ENCODE data around the gene SNX32.

Gene SNX32

DNA sequence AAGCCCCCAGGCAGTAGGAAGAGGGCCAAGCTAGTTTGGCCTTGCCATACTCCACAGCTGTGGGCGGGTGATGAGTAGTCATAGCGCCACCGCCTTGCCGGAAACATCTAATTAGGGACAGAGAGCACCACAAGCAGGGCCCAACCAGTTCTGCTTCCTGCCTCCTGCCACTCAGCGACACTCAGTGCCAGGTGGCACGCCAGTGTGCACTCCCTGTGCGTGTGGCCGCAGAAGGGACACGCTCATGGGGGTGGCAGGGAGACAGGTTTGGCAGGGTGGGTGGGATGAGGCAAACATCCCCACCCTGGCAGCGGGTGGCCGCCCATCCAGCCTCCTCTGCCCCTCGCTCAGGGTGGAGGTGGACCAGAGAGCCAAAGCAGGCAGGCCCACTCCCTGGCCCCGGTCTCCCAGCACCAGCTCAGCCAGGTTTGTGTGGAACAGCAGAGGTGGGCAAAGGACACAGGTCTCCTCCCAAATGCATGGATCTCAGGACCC lies 42.0 kb upstream of the SNX32 start:
- Histone ChIP-seq H3K4me3 (replicated peaks; ENCODE audit: insufficient read depth, low read length) (no peak overlapping the region), H3K27ac (replicated peaks) (peak overlapping the region; percentile 44), H3K27me3 (ENCODE audit: insufficient read depth, poor library complexity, severe bottlenecking) (peaks cover 21% of the 10 kb centered on the region)
- TF ChIP-seq GABPA (IDR thresholded peaks at IDR 0.05; ENCODE audit: low read depth) (no peak), POLR2AphosphoS5 (IDR thresholded peaks at IDR 0.05; ENCODE audit: low read depth) (peak; percentile 84), SPI1 (IDR thresholded peaks at IDR 0.05; ENCODE audit: borderline replicate concordance, low read depth) (peak; percentile 49; the same call in 1 of the 2 replicates)
- DNase-seq (ENCODE audit: low read depth in 1 of 2, low spot score in 1 of 2) = peak; percentile 62 to 80

DNA sequence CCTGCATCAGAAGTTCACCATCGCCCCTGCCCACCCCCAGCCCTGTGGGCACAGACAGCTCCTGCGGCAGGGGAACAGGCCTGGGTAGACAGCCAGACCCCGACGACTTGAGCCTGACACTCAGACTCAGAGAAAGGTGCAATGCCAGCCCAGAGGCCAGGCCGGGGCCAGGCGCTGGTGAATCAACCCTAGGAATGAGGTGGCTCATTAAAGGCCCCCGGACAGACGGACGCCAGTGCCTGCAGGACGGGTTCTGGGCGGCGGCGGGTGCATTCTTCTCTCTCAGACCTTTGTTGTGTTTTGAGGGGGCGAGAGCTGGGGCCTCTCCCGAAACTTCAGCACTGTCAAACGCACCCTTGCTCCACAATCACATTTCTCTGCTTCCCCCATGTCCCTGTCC lies 41.3 kb upstream of the SNX32 start:
- Histone ChIP-seq H3K4me3 (replicated peaks; ENCODE audit: insufficient read depth, low read length) (no peak overlapping the region), H3K27ac (replicated peaks) (no peak overlapping the region), H3K27me3 (ENCODE audit: insufficient read depth, poor library complexity, severe bottlenecking) (peaks cover 17% of the 10 kb centered on the region)
- no peak for DNase-seq (ENCODE audit: low read depth in 1 of 2, low spot score in 1 of 2)
- TF ChIP-seq GABPA (IDR thresholded peaks at IDR 0.05; ENCODE audit: low read depth) (no peak), REST (IDR thresholded peaks at IDR 0.05; ENCODE audit: insufficient replicate concordance, low read depth) (no peak), SPI1 (IDR thresholded peaks at IDR 0.05; ENCODE audit: borderline replicate concordance, low read depth) (no peak), POLR2AphosphoS5 (IDR thresholded peaks at IDR 0.05; ENCODE audit: low read depth) (no peak)
- TF ChIP-seq, protein P1, sequence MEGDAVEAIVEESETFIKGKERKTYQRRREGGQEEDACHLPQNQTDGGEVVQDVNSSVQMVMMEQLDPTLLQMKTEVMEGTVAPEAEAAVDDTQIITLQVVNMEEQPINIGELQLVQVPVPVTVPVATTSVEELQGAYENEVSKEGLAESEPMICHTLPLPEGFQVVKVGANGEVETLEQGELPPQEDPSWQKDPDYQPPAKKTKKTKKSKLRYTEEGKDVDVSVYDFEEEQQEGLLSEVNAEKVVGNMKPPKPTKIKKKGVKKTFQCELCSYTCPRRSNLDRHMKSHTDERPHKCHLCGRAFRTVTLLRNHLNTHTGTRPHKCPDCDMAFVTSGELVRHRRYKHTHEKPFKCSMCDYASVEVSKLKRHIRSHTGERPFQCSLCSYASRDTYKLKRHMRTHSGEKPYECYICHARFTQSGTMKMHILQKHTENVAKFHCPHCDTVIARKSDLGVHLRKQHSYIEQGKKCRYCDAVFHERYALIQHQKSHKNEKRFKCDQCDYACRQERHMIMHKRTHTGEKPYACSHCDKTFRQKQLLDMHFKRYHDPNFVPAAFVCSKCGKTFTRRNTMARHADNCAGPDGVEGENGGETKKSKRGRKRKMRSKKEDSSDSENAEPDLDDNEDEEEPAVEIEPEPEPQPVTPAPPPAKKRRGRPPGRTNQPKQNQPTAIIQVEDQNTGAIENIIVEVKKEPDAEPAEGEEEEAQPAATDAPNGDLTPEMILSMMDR (IDR thresholded peaks at IDR 0.05; ENCODE audit: insufficient read depth, low read length) = no peak

DNA sequence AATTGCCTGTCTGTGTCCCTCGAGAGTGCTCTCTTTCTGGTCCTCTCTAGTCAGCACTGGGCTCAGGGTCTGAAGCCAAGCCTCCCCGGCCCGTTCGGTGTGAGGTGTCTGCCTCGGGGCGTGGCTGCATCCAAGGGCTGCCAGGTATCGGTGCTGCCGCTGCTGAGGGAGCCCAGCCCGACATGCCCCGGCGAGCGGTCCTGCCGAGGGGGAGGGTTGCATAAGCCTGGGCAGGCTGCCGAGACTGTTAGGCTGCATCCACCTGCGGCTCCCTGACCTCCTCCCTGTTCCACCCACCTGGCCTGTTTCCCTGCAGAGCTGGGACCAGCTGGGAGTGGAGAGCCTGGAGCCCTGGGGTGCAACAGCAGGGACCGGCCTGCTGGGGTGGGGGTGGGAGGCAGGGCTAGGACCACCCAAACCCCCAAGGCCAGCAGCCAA lies 40.6 kb upstream of the SNX32 start:
- Histone ChIP-seq H3K27me3 (ENCODE audit: insufficient read depth, poor library complexity, severe bottlenecking) (peaks cover 11% of the 10 kb centered on the region), H3K4me3 (replicated peaks; ENCODE audit: insufficient read depth, low read length) (no peak overlapping the region), H3K27ac (replicated peaks) (no peak overlapping the region)
- no peak for TF ChIP-seq GABPA (IDR thresholded peaks at IDR 0.05; ENCODE audit: low read depth)
- no peak for TF ChIP-seq POLR2AphosphoS5 (IDR thresholded peaks at IDR 0.05; ENCODE audit: low read depth)
- no peak for DNase-seq (ENCODE audit: low read depth in 1 of 2, low spot score in 1 of 2)

GRCh38 chr11:65793625-65794400 lies 40.0 kb upstream of the SNX32 start:
- DNase-seq (ENCODE audit: low read depth in 1 of 2, low spot score in 1 of 2) = no peak
- Histone ChIP-seq H3K4me3 (replicated peaks; ENCODE audit: insufficient read depth, low read length) (no peak overlapping the region), H3K27me3 (ENCODE audit: insufficient read depth, poor library complexity, severe bottlenecking) (peaks cover 4% of the 10 kb centered on the region), H3K27ac (replicated peaks) (no peak overlapping the region)
- no peak for TF ChIP-seq POLR2AphosphoS5 (IDR thresholded peaks at IDR 0.05; ENCODE audit: low read depth)

DNA sequence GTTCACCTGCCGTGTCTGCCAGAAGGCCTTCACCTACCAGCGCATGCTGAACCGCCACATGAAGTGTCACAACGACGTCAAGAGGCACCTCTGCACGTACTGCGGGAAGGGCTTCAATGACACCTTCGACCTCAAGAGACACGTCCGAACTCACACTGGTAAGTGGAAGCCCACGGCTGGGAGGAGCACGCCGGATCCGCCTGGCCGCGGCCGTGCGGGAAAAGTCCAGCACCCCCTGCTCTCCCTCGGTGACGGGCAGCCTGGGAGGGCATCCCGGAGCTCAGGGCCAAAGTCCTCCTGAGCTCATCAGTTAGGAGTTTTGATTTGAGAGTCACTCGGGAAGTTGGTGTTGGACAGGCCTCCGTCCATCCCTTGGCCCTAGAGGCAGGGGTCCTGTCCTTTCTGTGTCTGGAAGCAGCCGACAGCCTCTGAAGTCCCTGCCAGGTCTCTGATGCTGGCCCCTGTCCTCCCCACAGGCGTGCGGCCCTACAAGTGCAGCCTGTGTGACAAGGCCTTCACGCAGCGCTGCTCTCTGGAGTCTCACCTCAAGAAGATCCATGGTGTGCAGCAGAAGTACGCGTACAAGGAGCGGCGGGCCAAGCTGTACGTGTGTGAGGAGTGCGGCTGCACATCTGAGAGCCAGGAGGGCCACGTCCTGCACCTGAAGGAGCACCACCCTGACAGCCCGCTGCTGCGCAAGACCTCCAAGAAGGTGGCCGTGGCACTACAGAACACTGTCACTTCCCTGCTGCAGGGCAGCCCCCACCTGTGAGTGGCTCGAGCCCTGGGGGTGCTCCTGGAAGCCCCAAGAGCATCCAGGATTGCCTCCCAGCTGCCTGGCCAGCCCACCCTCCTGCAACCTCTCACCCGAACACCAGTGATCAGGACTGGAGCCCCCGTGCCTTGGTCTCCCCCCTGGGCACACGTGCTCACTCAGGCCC lies 38.9 kb upstream of the SNX32 start:
- Histone ChIP-seq H3K27me3 (ENCODE audit: insufficient read depth, poor library complexity, severe bottlenecking) (peaks cover under 1% of the 10 kb centered on the region), H3K27ac (replicated peaks) (no peak overlapping the region), H3K4me3 (replicated peaks; ENCODE audit: insufficient read depth, low read length) (no peak overlapping the region)
- no peak for DNase-seq (ENCODE audit: low read depth in 1 of 2, low spot score in 1 of 2)
- TF ChIP-seq GABPA (IDR thresholded peaks at IDR 0.05; ENCODE audit: low read depth) = no peak
- TF ChIP-seq REST (IDR thresholded peaks at IDR 0.05; ENCODE audit: insufficient replicate concordance, low read depth) = no peak
- TF ChIP-seq, protein P1 (IDR thresholded peaks at IDR 0.05; ENCODE audit: insufficient read depth, low read length) = no peak
- no peak for TF ChIP-seq POLR2AphosphoS5 (IDR thresholded peaks at IDR 0.05; ENCODE audit: low read depth)
- no peak for TF ChIP-seq SPI1 (IDR thresholded peaks at IDR 0.05; ENCODE audit: borderline replicate concordance, low read depth)

Data from HL-60 (cell line).